CD4-positive, alpha-beta T cell treated with Interleukin-6 at 100 ng/mL for 8 hours (primary cell): ENCODE data around the gene ZNF552.
"Not testable (repeated sequence)": the region's sequence is repeated elsewhere in the genome, so short reads cannot be mapped to it uniquely, and the experiment has no call there.

Experiments
- DNase-seq: peaks from one replicate; pipeline ENCODE4 v3.0.0-alpha.2; 2020; ENCODE audit warnings: mixed read lengths, low spot score

Gene ZNF552

GRCh38 chr19:57818378-57818777 is 3.7 kb upstream of the ZNF552 start:
- no peak for DNase-seq

GRCh38 chr19:57817976-57818375 is 3.3 kb upstream of the ZNF552 start:
- no peak for DNase-seq

GRCh38 chr19:57816652-57817051 is 1.9 kb upstream of the ZNF552 start:
- DNase-seq: no peak

- no peak for DNase-seq
These were observed 748 bp upstream of the ZNF552 start for GRCh38 chr19:57815247-57816075.

GRCh38 chr19:57813919-57814504 is 701 bp downstream of the ZNF552 start:
- no peak for DNase-seq

- not testable (repeated sequence) for DNase-seq
These were observed 1.5 kb downstream of the ZNF552 start for GRCh38 chr19:57812975-57813820.

GRCh38 chr19:57812226-57812625 is 2.5 kb downstream of the ZNF552 start:
- DNase-seq: no peak

GRCh38 chr19:57810410-57811295 is 4.1 kb downstream of the ZNF552 start:
- not testable (repeated sequence) for DNase-seq

GRCh38 chr19:57807541-57807940 is 7.2 kb downstream of the ZNF552 start:
- DNase-seq: no peak

GRCh38 chr19:57803594-57804325 is 11.0 kb downstream of the ZNF552 start:
- no peak for DNase-seq

GRCh38 chr19:57803265-57803593 is 11.5 kb downstream of the ZNF552 start:
- no peak for DNase-seq

- no peak for DNase-seq
These were observed 12.4 kb downstream of the ZNF552 start for GRCh38 chr19:57802269-57802668.

- no peak for DNase-seq
These were observed 14.0 kb downstream of the ZNF552 start for GRCh38 chr19:57800696-57801095.

GRCh38 chr19:57796580-57796979 is 18.1 kb downstream of the ZNF552 start:
- not testable (repeated sequence) for DNase-seq

- DNase-seq: no peak
These were observed 25.4 kb downstream of the ZNF552 start for GRCh38 chr19:57789288-57789687.

GRCh38 chr19:57788114-57788692 is 26.5 kb downstream of the ZNF552 start:
- DNase-seq: no peak

GRCh38 chr19:57786906-57787305 is 27.8 kb downstream of the ZNF552 start:
- no peak for DNase-seq

- no peak for DNase-seq
These were observed 28.4 kb downstream of the ZNF552 start for GRCh38 chr19:57786286-57786685.

GRCh38 chr19:57779220-57779845 is 35.4 kb downstream of the ZNF552 start:
- no peak for DNase-seq

- no peak for DNase-seq
These were observed 36.4 kb downstream of the ZNF552 start for GRCh38 chr19:57778336-57778735.
